AG09319 (cell line): Measurements from ENCODE around the gene DNAJC16.

Experiments used
- DNase-seq: peaks from one replicate; pipeline ENCODE4 v3.0.0-alpha.2; 2010; ENCODE audit warnings: low read depth; ENCODE audit errors: extremely low read depth
- CTCF ChIP-seq: IDR thresholded peaks from 2 replicates; pipeline ENCODE4 v1.5.1; 2011; ENCODE audit warnings: low read depth, mild to moderate bottlenecking, inconsistent platforms, low read length, moderate library complexity

The DNAJC16 gene

GRCh38 chr1:15522551-15522950 is 4.1 kb upstream of the DNAJC16 start:
- no peak for DNase-seq
- TF ChIP-seq CTCF: no peak

- no peak for TF ChIP-seq CTCF
- DNase-seq: no peak
These were observed 3.3 kb upstream of the DNAJC16 start for GRCh38 chr1:15523104-15524020.

GRCh38 chr1:15524021-15524282 is 2.7 kb upstream of the DNAJC16 start, which contains the start of gene CASP9:
CASP9 (minus strand) TSS chr1:15524215; CDS start chr1:15524200, 15 bp downstream.
- no peak for TF ChIP-seq CTCF
- DNase-seq: no peak

GRCh38 chr1:15524283-15525049 is 2.2 kb upstream of the DNAJC16 start:
- DNase-seq: peak; percentile 98
- TF ChIP-seq CTCF: no peak

- no peak for DNase-seq
- no peak for TF ChIP-seq CTCF
These were observed 1.3 kb upstream of the DNAJC16 start for GRCh38 chr1:15525050-15526020.

- DNase-seq: no peak
These were observed 593 bp upstream of the DNAJC16 start for GRCh38 chr1:15526021-15526489.

More at GRCh38 chr1:15526021-15526489, 593 bp upstream of the DNAJC16 start:
- TF ChIP-seq CTCF: no peak
